ENCODE measurements around the gene BCAP31. TPM values are rescaled to one million over a fixed set of nuclear protein-coding genes. Genes with fewer than 3 reads are reported as not detected.

Gene BCAP31
- total RNA-seq, 1 experiment from 2014 or later, result 235 TPM

- ChIA-PET CTCF (interaction anchor here (0.7 to 2.1 kb wide), 9 partner anchors 9 to 726 kb away, joined by 3 to 17 read pairs (median 5); no protein-coding TSS in a partner anchor), POLR2A (ENCODE audit: low non-redundant PET) (interaction anchor here (0.6 kb wide), 1 partner anchor 305 kb away, joined by 3 read pairs; no protein-coding TSS in a partner anchor)
- BruUV-seq (replicated peaks), result no TSS peak
- no peaks in the 10 kb centered on the region for H3K4me1 ChIP-seq (ENCODE audit: insufficient read depth, low read length, poor library complexity, severe bottlenecking)
- no peaks in the 10 kb centered on the region for H3K27me3 ChIP-seq (replicated peaks; ENCODE audit: insufficient read depth, low read depth, low read length, poor library complexity)
- no peaks in the 10 kb centered on the region for H3K9me3 ChIP-seq (ENCODE audit: low read depth, low read length, poor library complexity, severe bottlenecking)
- intact Hi-C loops (cut with micrococcal nuclease; ENCODE audit: unreplicated experiment), result loop anchor here (1.0 to 10.0 kb wide), 3 partner anchors 57 to 710 kb away; no protein-coding TSS in a partner anchor
- TF ChIP-seq EZH2 (IDR thresholded peaks at IDR 0.05; ENCODE audit: borderline replicate concordance, low read depth, low read length, poor library complexity, severe bottlenecking) (no peak), CTCF (conservative IDR thresholded peaks at IDR 0.05; ENCODE audit: low read depth, low read length) (no peak)
- H3K4me3 ChIP-seq (ENCODE audit: low read depth, low read length, poor library complexity, severe bottlenecking), result peak overlapping the region; percentile 38
- H3K27ac ChIP-seq (ENCODE audit: low read depth, low read length, poor library complexity, severe bottlenecking), result no peak overlapping the region
- DNase-seq (ENCODE audit: low spot score), result no peak
- no peaks in the 10 kb centered on the region for H3K36me3 ChIP-seq (ENCODE audit: insufficient read depth, low read length, poor library complexity, severe bottlenecking)
These were observed 56.8 kb downstream of the BCAP31 start for GRCh38 chrX:153667281-153667955.

- TF ChIP-seq CTCF (conservative IDR thresholded peaks at IDR 0.05; ENCODE audit: low read depth, low read length) (no peak), EZH2 (IDR thresholded peaks at IDR 0.05; ENCODE audit: borderline replicate concordance, low read depth, low read length, poor library complexity, severe bottlenecking) (no peak)
- no TSS peak for BruUV-seq (replicated peaks)
- H3K27me3 ChIP-seq (replicated peaks; ENCODE audit: insufficient read depth, low read depth, low read length, poor library complexity), result peaks cover 14% of the 10 kb centered on the region
- H3K36me3 ChIP-seq (ENCODE audit: insufficient read depth, low read length, poor library complexity, severe bottlenecking), result no peaks in the 10 kb centered on the region
- no peak overlapping the region for H3K27ac ChIP-seq (ENCODE audit: low read depth, low read length, poor library complexity, severe bottlenecking)
- CTCF ChIA-PET, result no interaction called here
- H3K4me1 ChIP-seq (ENCODE audit: insufficient read depth, low read length, poor library complexity, severe bottlenecking), result no peaks in the 10 kb centered on the region
- no peak for DNase-seq (ENCODE audit: low spot score)
- intact Hi-C loops (cut with micrococcal nuclease; ENCODE audit: unreplicated experiment), result loop anchor here (5.0 to 10.0 kb wide), 2 partner anchors 631 to 709 kb away; no protein-coding TSS in a partner anchor
- POLR2A ChIA-PET (ENCODE audit: low non-redundant PET), result no interaction called here
- H3K9me3 ChIP-seq (ENCODE audit: low read depth, low read length, poor library complexity, severe bottlenecking), result no peaks in the 10 kb centered on the region
- H3K4me3 ChIP-seq (ENCODE audit: low read depth, low read length, poor library complexity, severe bottlenecking), result no peak overlapping the region
These were observed 58.4 kb downstream of the BCAP31 start for GRCh38 chrX:153665726-153666306.

GRCh38 chrX:153662266-153662665 is 61.9 kb downstream of the BCAP31 start:
- H3K4me3 ChIP-seq (ENCODE audit: low read depth, low read length, poor library complexity, severe bottlenecking), result no peak overlapping the region

More at GRCh38 chrX:153662266-153662665, 61.9 kb downstream of the BCAP31 start:
- Histone ChIP-seq H3K9me3 (ENCODE audit: low read depth, low read length, poor library complexity, severe bottlenecking) (no peaks in the 10 kb centered on the region), H3K36me3 (ENCODE audit: insufficient read depth, low read length, poor library complexity, severe bottlenecking) (no peaks in the 10 kb centered on the region), H3K27ac (ENCODE audit: low read depth, low read length, poor library complexity, severe bottlenecking) (no peak overlapping the region), H3K27me3 (replicated peaks; ENCODE audit: insufficient read depth, low read depth, low read length, poor library complexity) (peaks cover 14% of the 10 kb centered on the region), H3K4me1 (ENCODE audit: insufficient read depth, low read length, poor library complexity, severe bottlenecking) (no peaks in the 10 kb centered on the region)
- intact Hi-C loops (cut with micrococcal nuclease; ENCODE audit: unreplicated experiment), result loop anchor here (1.0 to 10.0 kb wide), 2 partner anchors 53 to 627 kb away; no protein-coding TSS in a partner anchor
- POLR2A ChIA-PET (ENCODE audit: low non-redundant PET), result no interaction called here
- DNase-seq (ENCODE audit: low spot score), result peak; percentile 63
- BruUV-seq (replicated peaks), result no TSS peak
- TF ChIP-seq CTCF (conservative IDR thresholded peaks at IDR 0.05; ENCODE audit: low read depth, low read length), result peak; percentile 66
- TF ChIP-seq EZH2 (IDR thresholded peaks at IDR 0.05; ENCODE audit: borderline replicate concordance, low read depth, low read length, poor library complexity, severe bottlenecking), result no peak
- CTCF ChIA-PET, result interaction anchor here (0.6 kb wide), 1 partner anchor 22 kb away, joined by 6 read pairs; no protein-coding TSS in a partner anchor
